Stimulated activated CD8-positive, alpha-beta memory T cell treated with anti-CD3 and anti-CD28 coated beads, Interleukin-7, amount 100 ng/mL, for 4 hours (primary cell): ENCODE measurements around the gene MAP1LC3B2.
"Not testable (repeated sequence)": the region's sequence is repeated elsewhere in the genome, so short reads cannot be mapped to it uniquely, and the experiment has no call there.

Experiments
- DNase-seq, 2 donors: peaks; one replicate each; pipeline ENCODE4 v3.0.0-alpha.2; 2020; ENCODE audit warnings: low read depth in 2 of 2

The MAP1LC3B2 gene

GRCh38 chr12:116558280-116559161 lies 660 bp upstream of the MAP1LC3B2 start:
- no peak for DNase-seq

GRCh38 chr12:116561181-116561821 lies 2.1 kb downstream of the MAP1LC3B2 start:
- no peak for DNase-seq

GRCh38 chr12:116562090-116562489 lies 2.9 kb downstream of the MAP1LC3B2 start:
- no peak for DNase-seq

GRCh38 chr12:116563262-116563661 lies 4.1 kb downstream of the MAP1LC3B2 start:
- DNase-seq = no peak

GRCh38 chr12:116564080-116564479 lies 4.9 kb downstream of the MAP1LC3B2 start:
- no peak for DNase-seq

GRCh38 chr12:116565221-116565620 lies 6.0 kb downstream of the MAP1LC3B2 start:
- DNase-seq = not testable (repeated sequence)

- DNase-seq = no peak
These were observed 6.8 kb downstream of the MAP1LC3B2 start for GRCh38 chr12:116565963-116566362.

- DNase-seq = no peak
These were observed 9.0 kb downstream of the MAP1LC3B2 start for GRCh38 chr12:116568203-116568602.

- no peak for DNase-seq
These were observed 11.9 kb downstream of the MAP1LC3B2 start for GRCh38 chr12:116571089-116571488.

GRCh38 chr12:116573776-116574175 lies 14.6 kb downstream of the MAP1LC3B2 start:
- DNase-seq = no peak

- DNase-seq = not testable (repeated sequence)
These were observed 16.6 kb downstream of the MAP1LC3B2 start for GRCh38 chr12:116575754-116576153.

GRCh38 chr12:116577154-116577561 lies 18.0 kb downstream of the MAP1LC3B2 start:
- no peak for DNase-seq

GRCh38 chr12:116578051-116578450 lies 18.9 kb downstream of the MAP1LC3B2 start:
- DNase-seq = no peak

- DNase-seq = no peak
These were observed 23.4 kb downstream of the MAP1LC3B2 start for GRCh38 chr12:116582610-116583009.

GRCh38 chr12:116583129-116583694 lies 24.0 kb downstream of the MAP1LC3B2 start:
- DNase-seq = no peak

- no peak for DNase-seq
These were observed 28.1 kb downstream of the MAP1LC3B2 start for GRCh38 chr12:116587270-116587669.

GRCh38 chr12:116588390-116589028 lies 29.3 kb downstream of the MAP1LC3B2 start:
- no peak for DNase-seq

GRCh38 chr12:116589581-116589980 lies 30.4 kb downstream of the MAP1LC3B2 start:
- DNase-seq = no peak

- no peak for DNase-seq
These were observed 31.4 kb downstream of the MAP1LC3B2 start for GRCh38 chr12:116590561-116590960.

GRCh38 chr12:116591855-116592637 lies 32.9 kb downstream of the MAP1LC3B2 start:
- no peak for DNase-seq

GRCh38 chr12:116592731-116593130 lies 33.5 kb downstream of the MAP1LC3B2 start:
- DNase-seq = no peak
